ENCODE measurements around the gene LEP.

- TF ChIP-seq TAF1 (IDR thresholded peaks at IDR 0.05; ENCODE audit: low read depth) (no peak), YY1 (IDR thresholded peaks at IDR 0.05; ENCODE audit: low read depth) (no peak), MAX (IDR thresholded peaks at IDR 0.05) (no peak), RAD21 (IDR thresholded peaks at IDR 0.05; ENCODE audit: low read depth) (no peak), REST (IDR thresholded peaks at IDR 0.05; ENCODE audit: low read depth) (no peak)
Observed at GRCh38 chr7:128264477-128264876, 23.4 kb downstream of the LEP start.

Data from Ishikawa (cell line).